Activated T-cell treated with anti-CD3 and anti-CD28 coated beads, Interleukin-2, amount 50 U/mL, for 24 hours (primary cell): ENCODE measurements around the gene MCTP2.
A peak's percentile ranks its signal among the peaks of the same experiment; 100 is the strongest.

ENCODE experiments used
- DNase-seq: peaks from one replicate; pipeline ENCODE4 v3.0.0-alpha.2; 2020
- H3K27ac Mint-ChIP-seq: 2 replicates; pipeline ENCODE4 v1.8.0; 2020; ENCODE audit warnings: mild to moderate bottlenecking, mixed read lengths
- H3K27me3 Mint-ChIP-seq: 2 replicates; pipeline ENCODE4 v1.8.0; 2020; ENCODE audit warnings: mixed read lengths
- H3K36me3 Mint-ChIP-seq: 2 replicates; pipeline ENCODE4 v1.8.0; 2020; ENCODE audit warnings: low read depth, mixed read lengths
- H3K4me1 Mint-ChIP-seq: 2 replicates; pipeline ENCODE4 v1.8.0; 2020; ENCODE audit warnings: low read depth, mixed read lengths
- H3K4me3 Mint-ChIP-seq: 2 replicates; pipeline ENCODE4 v1.8.0; 2020; ENCODE audit warnings: mild to moderate bottlenecking, moderate library complexity, mixed read lengths
- H3K9me3 Mint-ChIP-seq: 2 replicates; pipeline ENCODE4 v1.8.0; 2020; ENCODE audit warnings: mixed read lengths

Gene MCTP2

GRCh38 chr15:94263341-94264273 is 32.2 kb downstream of the MCTP2 start:
- Mint-ChIP-seq H3K4me1 (peaks cover 45% of the 10 kb centered on the region), H3K36me3 (peaks cover 18% of the 10 kb centered on the region), H3K9me3 (no peaks in the 10 kb centered on the region), H3K27me3 (no peaks in the 10 kb centered on the region), H3K27ac (peak overlapping the region; percentile 80), H3K4me3 (no peak overlapping the region)
- no peak for DNase-seq

- no peak overlapping the region for H3K4me3 Mint-ChIP-seq
- no peaks in the 10 kb centered on the region for H3K27me3 Mint-ChIP-seq
- DNase-seq: no peak
- peaks cover 18% of the 10 kb centered on the region for H3K36me3 Mint-ChIP-seq
- H3K4me1 Mint-ChIP-seq: peaks cover 45% of the 10 kb centered on the region
- H3K9me3 Mint-ChIP-seq: no peaks in the 10 kb centered on the region
- H3K27ac Mint-ChIP-seq: no peak overlapping the region
Measured at GRCh38 chr15:94265009-94265408, 33.6 kb downstream of the MCTP2 start.

GRCh38 chr15:94265982-94266381 is 34.6 kb downstream of the MCTP2 start:
- no peak overlapping the region for H3K4me3 Mint-ChIP-seq
- H3K9me3 Mint-ChIP-seq: no peaks in the 10 kb centered on the region
- H3K4me1 Mint-ChIP-seq: peaks cover 43% of the 10 kb centered on the region
- no peak overlapping the region for H3K27ac Mint-ChIP-seq
- DNase-seq: no peak
- no peaks in the 10 kb centered on the region for H3K27me3 Mint-ChIP-seq
- H3K36me3 Mint-ChIP-seq: peaks cover 14% of the 10 kb centered on the region

- Mint-ChIP-seq H3K36me3 (peaks cover 11% of the 10 kb centered on the region), H3K4me1 (peaks cover 41% of the 10 kb centered on the region), H3K9me3 (no peaks in the 10 kb centered on the region), H3K27me3 (no peaks in the 10 kb centered on the region), H3K27ac (no peak overlapping the region), H3K4me3 (no peak overlapping the region)
- DNase-seq: no peak
Measured at GRCh38 chr15:94266789-94267188, 35.4 kb downstream of the MCTP2 start.

- Mint-ChIP-seq H3K27ac (no peak overlapping the region), H3K4me3 (no peak overlapping the region), H3K36me3 (peaks cover 7% of the 10 kb centered on the region)
Measured at GRCh38 chr15:94269954-94270353, 38.6 kb downstream of the MCTP2 start.

GRCh38 chr15:94270570-94270969 is 39.2 kb downstream of the MCTP2 start:
- peaks cover 41% of the 10 kb centered on the region for H3K4me1 Mint-ChIP-seq
- H3K27me3 Mint-ChIP-seq: no peaks in the 10 kb centered on the region
- no peak for DNase-seq
- no peak overlapping the region for H3K27ac Mint-ChIP-seq
- peaks cover 7% of the 10 kb centered on the region for H3K36me3 Mint-ChIP-seq
- no peak overlapping the region for H3K4me3 Mint-ChIP-seq
- H3K9me3 Mint-ChIP-seq: peaks cover 2% of the 10 kb centered on the region

More at GRCh38 chr15:94269954-94270353, 38.6 kb downstream of the MCTP2 start:
- no peak for DNase-seq
- Mint-ChIP-seq H3K9me3 (peaks cover 2% of the 10 kb centered on the region), H3K27me3 (no peaks in the 10 kb centered on the region), H3K4me1 (peaks cover 37% of the 10 kb centered on the region)

GRCh38 chr15:94272251-94272898 is 41.0 kb downstream of the MCTP2 start:
- Mint-ChIP-seq H3K4me1 (peaks cover 28% of the 10 kb centered on the region), H3K27me3 (no peaks in the 10 kb centered on the region), H3K9me3 (peaks cover 2% of the 10 kb centered on the region), H3K4me3 (no peak overlapping the region), H3K36me3 (peaks cover 5% of the 10 kb centered on the region), H3K27ac (no peak overlapping the region)
- DNase-seq: no peak

- Mint-ChIP-seq H3K27me3 (no peaks in the 10 kb centered on the region), H3K9me3 (peaks cover 2% of the 10 kb centered on the region), H3K36me3 (peaks cover 6% of the 10 kb centered on the region), H3K4me3 (no peak overlapping the region), H3K27ac (no peak overlapping the region), H3K4me1 (peaks cover 36% of the 10 kb centered on the region)
- DNase-seq: no peak
Measured at GRCh38 chr15:94273826-94274225, 42.5 kb downstream of the MCTP2 start.

GRCh38 chr15:94274745-94275144 is 43.4 kb downstream of the MCTP2 start:
- Mint-ChIP-seq H3K4me3 (no peak overlapping the region), H3K36me3 (peaks cover 7% of the 10 kb centered on the region), H3K27ac (no peak overlapping the region), H3K4me1 (peaks cover 40% of the 10 kb centered on the region), H3K27me3 (no peaks in the 10 kb centered on the region), H3K9me3 (peaks cover 2% of the 10 kb centered on the region)
- DNase-seq: no peak

GRCh38 chr15:94277485-94277884 is 46.1 kb downstream of the MCTP2 start:
- Mint-ChIP-seq H3K4me1 (peaks cover 57% of the 10 kb centered on the region), H3K27me3 (no peaks in the 10 kb centered on the region), H3K27ac (no peak overlapping the region)

GRCh38 chr15:94279736-94280135 is 48.4 kb downstream of the MCTP2 start:
- no peak for DNase-seq
- Mint-ChIP-seq H3K9me3 (peaks cover 21% of the 10 kb centered on the region), H3K4me3 (no peak overlapping the region), H3K4me1 (peaks cover 54% of the 10 kb centered on the region), H3K27ac (no peak overlapping the region), H3K27me3 (no peaks in the 10 kb centered on the region), H3K36me3 (peaks cover 50% of the 10 kb centered on the region)

More at GRCh38 chr15:94277485-94277884, 46.1 kb downstream of the MCTP2 start:
- no peak for DNase-seq
- Mint-ChIP-seq H3K36me3 (peaks cover 35% of the 10 kb centered on the region), H3K4me3 (no peak overlapping the region), H3K9me3 (peaks cover 23% of the 10 kb centered on the region)

GRCh38 chr15:94280301-94280700 is 48.9 kb downstream of the MCTP2 start:
- Mint-ChIP-seq H3K9me3 (peaks cover 21% of the 10 kb centered on the region), H3K27ac (peak overlapping the region; percentile 12), H3K4me1 (peaks cover 50% of the 10 kb centered on the region), H3K4me3 (no peak overlapping the region), H3K27me3 (no peaks in the 10 kb centered on the region), H3K36me3 (peaks cover 50% of the 10 kb centered on the region)
- DNase-seq: no peak

- Mint-ChIP-seq H3K27me3 (no peaks in the 10 kb centered on the region), H3K9me3 (peaks cover 21% of the 10 kb centered on the region), H3K36me3 (peaks cover 59% of the 10 kb centered on the region), H3K4me3 (no peak overlapping the region), H3K27ac (no peak overlapping the region), H3K4me1 (peaks cover 62% of the 10 kb centered on the region)
- no peak for DNase-seq
Measured at GRCh38 chr15:94282269-94283250, 51.2 kb downstream of the MCTP2 start.

- peaks cover 43% of the 10 kb centered on the region for H3K4me1 Mint-ChIP-seq
- H3K4me3 Mint-ChIP-seq: no peak overlapping the region
- DNase-seq: no peak
- peaks cover 21% of the 10 kb centered on the region for H3K9me3 Mint-ChIP-seq
- no peaks in the 10 kb centered on the region for H3K27me3 Mint-ChIP-seq
- peak overlapping the region; percentile 3 for H3K27ac Mint-ChIP-seq
- H3K36me3 Mint-ChIP-seq: peaks cover 57% of the 10 kb centered on the region
Measured at GRCh38 chr15:94286583-94286982, 55.2 kb downstream of the MCTP2 start.
